HG02840 (cell line): Measurements from ENCODE around the gene RANBP1.
A peak's percentile ranks its signal among the peaks of the same experiment; 100 is the strongest.

Source experiments
- ATAC-seq: cut with Tn5 transposase; IDR thresholded peaks from one replicate; pipeline ENCODE4 v1.9.1; 2021; ENCODE audit warnings: mild to moderate bottlenecking, moderate library complexity, moderate number of reproducible peaks; ENCODE audit not compliant: unreplicated experiment, low FRiP score

Gene RANBP1

DNA sequence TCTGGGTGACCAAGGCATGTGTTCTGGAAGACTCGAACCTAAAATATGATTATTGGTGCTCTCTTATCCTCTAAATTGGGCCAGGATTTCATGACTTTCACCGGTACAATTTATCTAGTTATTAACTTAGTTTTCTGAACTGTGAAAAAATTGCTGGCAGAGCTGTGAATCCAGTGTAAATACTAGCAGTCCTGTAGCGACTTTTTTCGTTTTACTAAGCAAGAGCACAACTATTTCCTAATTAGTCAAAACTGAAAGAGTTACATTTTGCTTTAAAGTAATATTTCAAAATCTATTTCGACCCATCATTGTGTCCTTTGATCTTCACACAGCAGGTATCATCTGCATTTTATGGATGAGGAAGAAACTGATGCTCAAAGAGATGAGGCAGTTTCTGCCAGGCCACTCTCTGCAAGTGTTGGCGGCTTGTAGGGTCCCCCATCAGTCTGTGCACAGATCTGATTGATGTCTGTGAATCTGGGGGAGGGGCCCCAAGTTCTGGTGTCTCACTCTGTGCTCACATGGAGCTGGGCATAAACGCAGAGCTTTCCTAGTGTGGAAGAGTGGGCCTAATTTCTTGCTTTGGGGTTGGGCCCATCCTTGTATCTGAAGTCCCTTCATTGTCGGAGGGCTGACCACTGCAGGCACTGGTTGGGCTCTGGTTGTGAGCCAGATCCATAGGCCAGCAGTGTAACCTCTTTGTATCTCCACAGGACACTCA is 2.6 kb downstream of the RANBP1 start:
- ATAC-seq: no peak

DNA sequence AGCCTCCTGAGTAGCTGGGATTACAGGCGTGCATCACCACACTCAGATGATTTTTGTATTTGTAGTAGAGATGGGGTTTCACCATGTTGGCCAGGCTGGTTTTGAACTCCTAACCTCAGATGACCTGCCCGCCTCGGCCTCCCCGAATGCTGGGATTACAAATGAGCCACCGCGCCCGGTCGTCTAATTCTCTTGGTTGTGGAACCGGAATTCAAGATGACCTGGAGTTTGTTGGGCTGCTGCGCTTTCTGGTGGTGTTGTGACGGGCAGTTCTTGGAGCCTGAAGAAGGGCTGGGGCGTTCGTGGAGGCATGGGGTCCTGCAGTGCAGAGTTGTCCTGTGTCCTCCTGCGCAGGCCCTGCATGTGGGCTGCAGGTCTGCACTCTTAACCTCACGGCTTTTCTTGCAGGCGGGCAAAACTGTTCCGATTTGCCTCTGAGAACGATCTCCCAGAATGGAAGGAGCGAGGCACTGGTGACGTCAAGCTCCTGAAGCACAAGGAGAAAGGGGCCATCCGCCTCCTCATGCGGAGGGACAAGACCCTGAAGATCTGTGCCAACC is 6.0 kb downstream of the RANBP1 start:
- no peak for ATAC-seq

DNA sequence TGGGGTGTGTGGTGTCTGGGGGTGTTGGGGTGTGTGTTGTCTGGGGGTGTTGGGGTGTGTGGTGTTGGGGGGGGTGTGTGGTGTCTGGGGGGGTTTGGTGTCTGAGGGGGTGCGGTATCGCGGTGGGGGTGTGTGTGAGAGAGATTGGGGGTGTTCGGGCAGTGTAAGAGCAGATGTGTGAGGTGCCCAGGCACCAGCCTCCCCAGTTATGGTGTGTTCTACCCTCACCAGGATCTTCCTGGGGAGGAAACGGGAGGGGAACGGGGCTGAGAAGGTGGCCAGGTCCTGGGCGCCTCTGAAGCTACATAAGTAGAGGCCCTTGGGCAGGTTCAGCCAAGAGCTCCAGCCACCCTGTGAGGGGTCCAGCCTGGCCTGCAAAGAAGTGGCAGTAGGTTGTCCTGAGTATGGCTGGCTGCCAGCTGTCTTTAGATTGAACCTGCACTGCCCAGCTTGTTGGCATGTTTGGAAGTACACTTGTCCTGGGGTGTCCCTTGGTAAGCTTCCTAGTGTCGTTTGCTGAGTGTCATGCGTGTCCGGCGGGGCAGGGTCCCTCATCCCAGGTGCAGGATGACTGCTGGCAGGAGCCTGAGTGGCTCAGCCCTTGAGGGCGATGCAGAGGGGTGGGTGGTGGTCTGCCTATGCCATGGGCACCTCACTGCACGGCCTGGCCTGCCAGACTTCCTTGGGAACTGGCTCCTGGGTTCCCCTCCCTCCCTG is 7.6 kb downstream of the RANBP1 start:
- ATAC-seq: no peak

DNA sequence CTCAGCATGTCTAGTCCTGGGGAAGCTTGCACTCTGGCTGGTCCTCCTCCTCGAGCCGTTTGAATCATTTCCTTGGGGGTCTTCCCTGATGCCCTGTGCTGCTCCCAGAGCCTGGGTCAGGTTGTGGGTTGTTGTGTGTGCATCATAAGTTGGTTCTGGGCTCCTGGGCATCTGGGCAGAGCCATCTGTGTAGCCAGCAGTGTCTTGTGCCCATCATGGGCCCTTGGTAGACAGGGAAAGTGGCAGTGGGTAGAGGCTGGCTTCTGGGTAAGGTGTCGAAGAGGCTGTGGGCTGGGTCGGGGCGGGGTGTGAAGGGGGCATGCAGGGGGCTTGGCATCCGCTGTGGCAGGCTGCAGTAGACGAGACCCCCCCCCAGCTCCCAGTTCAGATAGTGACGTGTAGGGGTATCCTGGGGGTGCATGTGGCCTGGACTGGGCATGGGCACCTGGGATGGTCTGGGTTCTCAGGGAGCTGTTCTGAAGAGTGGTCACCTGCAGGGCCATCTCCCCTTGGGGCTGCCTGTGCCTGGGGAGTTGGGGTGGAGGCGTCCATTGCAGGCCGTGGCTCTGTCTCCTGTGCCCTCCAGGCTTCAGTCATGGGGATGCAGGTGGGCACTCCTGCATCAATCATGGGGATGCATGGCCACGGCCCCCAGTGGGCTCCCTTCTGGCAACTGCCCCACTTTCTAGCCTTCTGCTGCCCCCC is 8.3 kb downstream of the RANBP1 start:
- no peak for ATAC-seq

DNA sequence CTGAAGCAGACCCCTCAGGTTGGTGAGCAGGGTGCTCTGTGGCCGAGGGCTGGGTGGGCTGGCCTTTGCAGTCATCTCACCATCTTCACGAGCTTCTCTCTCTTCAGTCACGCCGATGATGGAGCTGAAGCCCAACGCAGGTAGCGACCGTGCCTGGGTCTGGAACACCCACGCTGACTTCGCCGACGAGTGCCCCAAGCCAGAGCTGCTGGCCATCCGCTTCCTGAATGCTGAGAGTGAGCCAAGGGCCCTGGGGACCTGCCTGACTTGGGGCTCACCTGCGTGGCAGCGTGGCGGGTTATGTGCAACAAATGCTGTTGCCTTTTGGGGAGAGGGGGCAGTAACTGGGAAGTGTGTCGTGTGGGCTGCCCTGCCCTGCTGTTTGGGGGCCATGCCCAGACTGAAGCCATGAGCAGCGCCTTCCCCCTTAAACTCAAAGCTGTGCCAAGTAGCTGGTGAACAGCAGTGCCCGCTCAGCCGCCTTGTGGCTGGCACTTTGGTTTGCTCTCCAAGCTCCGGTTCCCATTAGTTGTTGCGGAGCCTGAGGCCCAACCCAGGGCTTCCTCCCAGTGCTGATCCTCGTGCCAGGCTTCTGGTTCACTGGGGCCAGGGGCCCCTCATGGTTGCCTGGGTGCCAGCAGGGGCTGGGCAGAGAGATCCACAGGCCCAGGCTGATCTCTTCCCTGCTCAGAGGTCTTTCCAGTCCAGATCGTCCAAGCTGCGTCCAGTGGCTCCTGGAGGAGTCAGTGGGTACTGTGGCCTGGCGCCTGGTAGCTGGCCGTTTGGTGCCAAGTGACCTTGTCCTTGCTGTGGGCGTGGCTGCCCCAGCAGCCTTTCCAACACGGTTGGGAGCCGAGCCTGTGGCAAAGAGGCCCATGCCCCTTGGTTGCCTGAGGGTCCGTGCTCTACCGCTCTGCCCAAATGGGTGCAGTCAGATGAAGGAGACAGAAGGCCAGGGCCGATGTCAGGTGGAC is 9.6 kb downstream of the RANBP1 start:
- no peak for ATAC-seq

DNA sequence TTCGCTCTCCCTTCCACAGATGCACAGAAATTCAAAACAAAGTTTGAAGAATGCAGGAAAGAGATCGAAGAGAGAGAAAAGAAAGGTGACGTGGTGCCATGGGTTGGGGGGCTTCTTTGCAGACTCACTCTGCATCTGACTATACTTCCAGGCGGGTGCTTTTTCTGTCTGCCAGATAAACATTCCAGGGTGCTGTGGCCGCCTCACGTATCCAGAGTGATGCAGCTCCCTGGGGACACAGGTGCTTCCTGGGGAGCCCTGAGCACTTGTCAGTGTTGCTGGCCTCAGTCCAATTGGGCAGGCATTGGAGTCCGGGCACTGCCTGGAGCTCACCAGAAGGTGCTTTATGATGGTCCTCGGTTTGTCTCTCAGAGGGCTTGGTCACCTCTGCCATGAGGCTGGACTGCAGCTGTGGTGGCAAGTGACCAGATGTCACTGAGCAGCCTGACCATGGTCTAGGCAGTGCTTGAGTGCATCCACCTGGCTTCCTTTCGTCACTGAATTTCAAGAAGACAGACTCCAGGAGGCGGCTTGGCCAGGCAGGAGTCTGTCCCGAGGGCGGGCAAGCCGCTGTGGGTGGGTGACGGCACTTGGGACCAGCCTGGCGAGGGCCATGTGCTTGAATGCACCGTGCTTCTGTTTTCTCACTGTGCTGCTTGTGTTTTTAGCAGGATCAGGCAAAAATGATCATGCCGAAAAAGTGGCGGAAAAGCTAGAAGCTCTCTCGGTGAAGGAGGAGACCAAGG is 10.6 kb downstream of the RANBP1 start:
- no peak for ATAC-seq

DNA sequence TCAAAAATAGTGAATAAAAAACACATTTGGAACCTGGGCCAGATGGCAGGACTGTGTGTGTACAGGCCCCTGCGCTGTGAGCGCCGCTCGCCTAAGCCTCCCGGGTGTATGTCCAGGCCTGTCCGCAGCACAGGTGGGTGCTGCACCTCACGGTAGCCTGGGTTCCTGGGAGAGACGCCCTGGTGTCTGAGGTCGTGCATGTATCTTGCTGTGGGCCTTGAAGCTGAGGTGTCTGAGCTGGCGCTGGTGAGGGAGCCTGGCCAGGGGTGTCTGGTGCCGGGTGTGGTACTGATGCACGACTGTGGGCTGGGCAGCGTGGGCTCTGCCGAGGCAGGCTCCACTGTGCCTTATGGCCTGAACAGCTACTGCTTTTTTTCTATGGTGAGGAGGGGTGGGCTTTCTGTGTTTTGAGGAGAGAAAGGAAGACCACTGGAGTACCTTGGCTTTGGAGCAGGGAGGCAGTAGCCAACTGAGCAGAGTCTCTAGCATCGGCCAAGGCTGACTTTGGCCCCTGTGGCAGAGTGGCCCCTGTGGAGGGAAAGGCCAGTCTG is 11.5 kb downstream of the RANBP1 start:
- ATAC-seq: no peak

DNA sequence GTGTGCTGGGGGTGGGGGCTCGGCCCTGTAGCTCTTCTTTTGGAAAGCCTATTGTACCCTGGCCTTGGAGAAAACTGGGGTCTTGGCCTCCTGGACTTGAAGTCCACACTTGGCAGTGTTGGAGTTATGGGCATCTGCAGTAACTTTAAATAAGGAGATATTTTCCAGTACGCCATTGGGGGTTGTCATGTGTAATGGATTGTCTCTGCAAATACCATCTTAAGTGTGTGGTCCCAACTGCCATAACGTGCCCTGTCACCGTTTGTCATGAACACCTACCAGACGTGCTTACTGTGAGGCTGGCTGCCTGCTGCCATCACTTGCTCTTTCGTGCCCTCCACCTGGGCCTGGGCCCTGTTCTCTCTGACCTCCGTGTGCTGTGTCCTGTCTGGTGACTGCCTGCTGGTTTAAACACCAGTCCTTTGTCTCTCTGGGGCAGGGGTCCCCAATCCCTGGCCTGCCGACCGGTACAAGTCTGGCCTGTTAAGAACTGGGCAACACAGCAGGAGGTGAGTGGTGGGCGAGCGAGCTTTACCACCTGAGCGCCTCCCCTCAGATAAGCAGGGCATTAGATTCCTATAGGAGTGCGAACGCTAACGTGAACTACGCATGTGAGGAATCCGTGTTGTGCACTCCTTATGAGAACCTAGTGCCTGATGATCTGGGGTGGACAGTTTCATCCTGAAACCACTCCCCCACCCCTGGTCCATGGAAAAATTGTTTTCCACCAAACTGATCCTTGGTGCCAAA is 12.1 kb downstream of the RANBP1 start:
- ATAC-seq: no peak

DNA sequence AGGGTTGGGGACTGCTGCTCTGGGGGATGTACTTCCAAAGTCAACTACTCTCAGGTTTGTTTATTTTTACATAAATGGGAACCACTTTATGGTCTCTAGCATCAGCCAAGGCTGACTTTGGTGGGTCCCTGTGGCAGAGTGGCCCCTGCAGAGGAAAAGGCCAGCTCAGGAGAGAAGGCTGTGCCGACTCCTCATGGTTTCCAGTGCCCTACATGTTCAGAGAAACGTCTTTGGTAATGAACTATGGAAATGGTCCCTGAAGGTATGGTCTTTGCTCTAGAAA is 12.7 kb downstream of the RANBP1 start:
- ATAC-seq: no peak

DNA sequence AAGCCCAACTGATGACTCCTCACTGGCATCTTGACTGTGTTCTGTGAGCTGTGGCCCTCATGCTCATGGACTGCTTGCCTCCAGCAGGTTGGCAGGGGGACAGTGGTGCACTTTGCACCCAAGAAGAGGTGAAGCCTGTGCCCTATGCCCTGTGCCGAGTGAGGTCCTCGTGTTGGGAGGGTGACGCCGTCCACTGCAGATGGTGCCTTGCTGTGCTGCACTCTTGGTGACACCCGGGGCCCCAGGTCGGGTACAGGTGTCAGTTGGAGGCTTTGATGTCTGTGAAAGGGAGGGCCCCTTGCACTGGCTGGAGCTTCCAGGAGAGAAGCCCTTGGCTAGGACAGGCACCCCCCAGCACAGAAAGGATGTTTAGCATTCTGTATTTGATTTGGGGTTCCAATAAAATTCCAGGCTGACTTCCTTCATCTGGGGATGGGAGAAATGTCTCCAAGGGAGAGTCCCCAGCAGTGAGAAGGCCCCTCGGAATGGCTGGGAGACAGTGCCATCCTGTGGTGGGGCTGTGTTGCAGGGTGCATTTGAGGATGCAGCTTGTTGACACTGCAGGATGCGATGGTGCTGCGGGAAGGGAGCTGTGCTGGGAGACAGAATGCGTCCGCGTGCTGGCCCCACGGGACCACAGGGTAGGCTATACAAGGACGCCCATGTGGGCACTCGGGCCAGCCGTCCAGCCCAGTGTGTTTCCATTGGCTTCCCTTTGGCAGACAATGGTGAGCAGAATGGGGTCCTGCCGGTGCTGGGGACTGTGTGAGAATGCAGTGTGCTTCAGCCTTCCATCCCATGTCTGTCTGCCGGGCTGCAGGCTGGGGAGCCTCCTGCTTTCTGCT is 13.2 kb downstream of the RANBP1 start:
- ATAC-seq: no peak

DNA sequence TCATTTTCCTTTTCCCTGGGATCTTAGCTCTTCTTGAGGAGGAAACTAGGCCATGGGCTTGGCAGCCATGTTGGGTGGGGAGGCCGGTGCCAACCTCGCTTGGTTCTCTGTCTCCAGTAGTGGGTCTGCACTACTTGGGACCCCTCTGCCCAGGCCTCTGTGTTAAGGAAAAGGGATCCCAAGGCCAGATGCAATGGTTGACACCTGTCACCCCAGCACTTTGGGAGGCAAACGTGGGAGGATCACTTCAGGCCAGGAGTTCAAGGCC is 13.8 kb downstream of the RANBP1 start:
- ATAC-seq: no peak

DNA sequence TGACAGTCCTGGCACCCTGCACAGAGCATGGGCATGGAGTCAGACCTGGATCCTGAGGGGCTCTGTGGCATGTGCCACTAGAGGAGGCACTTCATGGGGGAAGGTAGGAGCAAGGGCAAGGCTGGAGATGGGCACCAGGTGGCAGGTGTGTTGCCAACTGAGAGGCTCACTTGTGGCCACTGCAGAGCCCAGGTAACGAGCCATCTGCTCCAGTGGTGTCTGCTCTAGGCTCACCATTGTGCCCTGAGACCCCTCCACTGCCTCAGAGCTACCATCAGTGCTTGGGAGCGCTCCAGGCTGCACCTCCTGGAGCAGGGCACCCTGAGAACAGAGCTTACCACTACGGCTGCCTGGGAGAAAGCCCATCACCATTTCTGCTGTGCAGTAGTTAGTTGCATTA is 14.4 kb downstream of the RANBP1 start:
- ATAC-seq: no peak

DNA sequence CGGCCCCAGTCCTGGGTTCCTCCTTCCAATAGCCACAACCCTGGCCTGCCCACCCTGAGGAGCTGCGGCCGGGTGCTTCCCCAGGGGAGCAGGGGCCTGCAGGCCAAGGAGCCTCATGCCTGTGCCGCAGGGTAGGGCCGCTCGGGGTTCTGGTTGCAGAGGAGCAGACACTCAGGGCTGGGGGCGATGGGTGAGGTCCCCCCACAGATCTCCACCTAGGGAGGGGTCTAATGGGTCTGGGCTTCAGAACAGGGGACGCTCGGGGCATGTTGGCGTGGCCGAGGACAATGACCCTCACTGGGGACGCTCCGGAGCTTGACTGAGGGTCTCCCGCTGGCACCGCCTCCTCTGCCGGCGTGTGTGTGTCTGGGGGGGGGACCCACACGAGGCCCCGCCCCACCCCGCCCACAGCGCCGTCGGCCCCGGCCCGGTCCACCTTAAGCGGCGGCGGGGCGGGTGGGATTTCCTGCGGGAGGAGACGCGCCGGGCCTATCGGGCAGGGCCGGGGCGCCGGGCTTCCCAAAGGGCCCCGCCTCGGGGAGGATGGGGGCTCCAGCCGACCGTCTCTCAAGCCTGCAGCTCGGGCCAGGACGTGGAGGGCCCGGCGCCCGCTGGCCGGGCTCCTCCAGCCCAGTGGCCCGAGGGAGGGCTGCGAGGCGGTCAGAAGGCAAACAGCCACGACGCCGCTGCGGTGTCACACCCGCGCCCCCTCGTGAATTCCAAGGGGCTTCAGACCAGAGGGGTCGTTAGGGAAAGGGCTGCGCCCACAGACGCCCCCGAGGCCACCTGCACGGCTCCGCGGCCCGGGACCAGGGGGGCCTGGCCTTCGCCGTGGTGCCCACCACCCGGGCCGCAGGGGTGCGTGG is 15.1 kb downstream of the RANBP1 start:
- peak; percentile 49 for ATAC-seq

DNA sequence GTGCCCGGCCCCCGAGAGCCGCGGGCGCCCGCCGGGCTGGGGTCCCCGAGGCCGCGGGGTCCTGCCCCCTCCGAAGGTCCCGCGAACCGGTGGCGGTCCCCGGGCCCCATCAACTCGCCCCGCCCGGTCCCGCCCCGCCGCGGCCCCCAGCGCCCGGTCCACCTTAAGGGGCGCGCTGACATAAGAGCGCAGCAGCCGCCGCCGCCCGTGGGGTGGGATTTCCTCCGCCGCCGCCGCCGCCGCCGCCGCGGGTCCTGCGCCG is 15.6 kb downstream of the RANBP1 start, which contains the start of gene ZDHHC8:
TSS of gene ZDHHC8 (plus strand) at position 208 of the 262 bp plus-strand sequence. CDS start 144 bp downstream, outside the sequence.
- ATAC-seq: no peak

DNA sequence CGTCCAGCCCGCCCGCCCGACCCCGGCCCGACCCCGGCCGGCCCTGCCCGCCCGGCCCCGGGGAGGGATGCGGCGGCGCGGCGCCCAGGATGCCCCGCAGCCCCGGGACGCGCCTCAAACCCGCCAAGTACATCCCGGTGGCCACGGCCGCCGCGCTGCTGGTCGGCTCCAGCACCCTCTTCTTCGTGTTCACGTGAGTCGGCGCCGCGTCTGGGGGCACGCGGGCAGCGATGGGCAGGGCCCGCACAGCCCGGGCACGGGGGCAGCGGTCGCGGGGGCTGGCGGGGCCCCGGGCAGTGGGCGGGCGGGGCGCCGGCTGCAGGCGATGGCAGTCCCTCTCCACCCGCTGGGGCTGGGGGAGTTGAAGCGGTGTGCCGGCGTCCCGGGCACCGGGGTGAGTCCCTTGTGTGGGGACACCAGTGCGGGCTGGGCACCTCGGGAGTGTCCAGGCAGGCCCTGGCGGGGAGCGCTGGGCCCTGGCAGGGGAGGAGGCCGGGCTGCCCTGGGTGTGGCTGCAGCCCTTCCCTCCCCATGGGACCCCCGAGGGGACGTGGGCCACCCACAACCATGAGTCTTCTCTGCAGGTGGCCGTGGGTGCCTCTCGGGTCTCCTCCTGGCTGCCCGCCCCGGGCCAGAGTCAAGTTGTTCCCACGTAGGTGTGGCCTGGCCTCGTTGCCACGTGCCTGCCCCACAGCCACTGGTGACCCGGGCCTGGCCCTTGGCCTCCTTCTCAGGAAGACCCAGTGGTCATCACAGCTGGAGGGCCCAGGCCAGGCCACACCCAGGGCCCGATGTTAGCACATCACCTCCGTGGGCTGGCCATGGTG is 16.2 kb downstream of the RANBP1 start:
- ATAC-seq: no peak

DNA sequence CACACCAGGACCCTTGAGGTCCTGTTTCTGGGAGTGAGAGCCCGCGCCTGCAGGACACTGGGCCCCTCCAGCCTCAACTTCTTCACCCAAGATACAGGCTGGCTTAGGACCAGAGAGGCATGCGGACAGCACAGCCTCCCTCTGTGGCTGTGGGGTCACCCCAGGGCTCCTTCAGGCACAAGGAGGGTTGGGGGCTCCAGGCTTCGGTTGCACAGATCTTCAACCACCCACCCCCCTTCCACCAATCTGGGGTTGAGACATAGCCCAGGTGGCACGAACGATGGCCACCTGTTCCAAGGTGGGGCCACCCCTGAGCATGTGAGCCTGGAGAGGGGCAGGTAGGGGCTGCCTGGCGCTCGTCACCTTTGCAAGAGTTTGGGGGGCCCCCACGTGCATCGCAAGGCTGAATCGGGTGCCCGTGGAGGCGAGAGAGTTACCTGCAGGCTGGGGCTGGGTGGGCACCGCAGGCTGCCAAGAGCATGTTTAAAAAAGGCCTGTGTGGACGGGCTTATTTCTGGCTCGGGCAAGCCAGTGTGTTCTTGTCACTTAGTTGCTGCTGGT is 16.9 kb downstream of the RANBP1 start:
- ATAC-seq: no peak
